Lung (tissue), 12 donors: ENCODE measurements around the gene TRIM25. TPM values are rescaled to one million over a fixed set of nuclear protein-coding genes. Genes with fewer than 3 reads are reported as not detected.

Source experiments
- ATAC-seq: fragments of 200-7000 bp; cut with Tn5 transposase; one replicate; pipeline ENCODE4 v1.9.1; 2020; ENCODE audit warnings: moderate number of reproducible peaks; ENCODE audit not compliant: insufficient read depth, low FRiP score
- DNase-seq, 3 donors: peaks; one replicate each; pipeline ENCODE4 v3.0.0-alpha.2; 2013 to 2017
- H3K27ac ChIP-seq, 2 donors: one replicate each; pipeline ENCODE4 v1.5.1; 2013; ENCODE audit warnings: mild to moderate bottlenecking in 2 of 2, moderate library complexity in 2 of 2, control low read depth in 1 of 2, inconsistent platforms in 1 of 2, low read depth in 1 of 2, low read length in 1 of 2
- H3K27me3 ChIP-seq, 3 donors: one replicate each; pipeline ENCODE4 v1.5.1; 2013; ENCODE audit warnings: low read length in 2 of 3; ENCODE audit not compliant: control insufficient read depth in 3 of 3, insufficient read depth in 3 of 3
- H3K36me3 ChIP-seq, 4 donors: one replicate each; pipeline ENCODE4 v1.5.1; 2013; ENCODE audit warnings: low read length in 4 of 4, mild to moderate bottlenecking in 1 of 4, moderate library complexity in 1 of 4; ENCODE audit not compliant: control insufficient read depth in 4 of 4, insufficient read depth in 4 of 4
- H3K4me1 ChIP-seq, 5 donors: one replicate each; pipeline ENCODE4 v1.5.1; 2013; ENCODE audit warnings: low read length in 5 of 5, mild to moderate bottlenecking in 2 of 5, moderate library complexity in 1 of 5; ENCODE audit not compliant: control insufficient read depth in 5 of 5, insufficient read depth in 5 of 5
- H3K4me3 ChIP-seq: one replicate; pipeline ENCODE4 v1.5.1; 2013; ENCODE audit warnings: mild to moderate bottlenecking, control low read depth, moderate library complexity
- H3K9ac ChIP-seq, 2 donors: one replicate each; pipeline ENCODE4 v1.5.1; 2013; ENCODE audit warnings: low read length in 2 of 2, control low read depth in 1 of 2; ENCODE audit not compliant: insufficient read depth in 1 of 2
- H3K9me3 ChIP-seq, 4 donors: one replicate each; pipeline ENCODE4 v1.5.1; 2013; ENCODE audit warnings: low read length in 3 of 4, mild to moderate bottlenecking in 1 of 4, moderate library complexity in 1 of 4; ENCODE audit not compliant: control insufficient read depth in 4 of 4, insufficient read depth in 3 of 4
- WGBS, 2 donors: extraction: QIAGEN DNeasy Blood & Tissue Kit; methylation state at CpG; one replicate each; pipeline ENCODE4 v1.1.7; 2013; 5-methylcytosine and 5-hydroxymethylcytosine counted together
- polyA plus RNA-seq, 2 donors: library from polyadenylated mRNA; stranded (reverse); fragments of 200-250 nt; gene quantifications; one replicate each; pipeline ENCODE4 v1.2.1, GENCODE V29; 2013
- total RNA-seq, 2 donors: library from RNA; depleted of rRNA in 1 of 2; stranded (reverse); fragments of >200 nt in 1 of 2; gene quantifications; one replicate each; pipeline ENCODE4 v1.2.1, GENCODE V29; 2014 to 2021
- TF ChIP-seq, protein P1 (sequence below): IDR thresholded peaks from 2 replicates; pipeline ENCODE4 v1.5.1; 2012; ENCODE audit warnings: mild to moderate bottlenecking; ENCODE audit errors: control extremely low read depth, extremely low read depth
- donor health status: control.
- donor health status: control.
- donor health status: Bipolar disorder and iron deficiency.
- donor health status: healthy.
- donor health status: DM: yes; HTN: yes; CAD: no.

Gene TRIM25
- total and polyA plus RNA-seq, 4 donors, result 22.7 to 88.7 (median 43.7) TPM

DNA sequence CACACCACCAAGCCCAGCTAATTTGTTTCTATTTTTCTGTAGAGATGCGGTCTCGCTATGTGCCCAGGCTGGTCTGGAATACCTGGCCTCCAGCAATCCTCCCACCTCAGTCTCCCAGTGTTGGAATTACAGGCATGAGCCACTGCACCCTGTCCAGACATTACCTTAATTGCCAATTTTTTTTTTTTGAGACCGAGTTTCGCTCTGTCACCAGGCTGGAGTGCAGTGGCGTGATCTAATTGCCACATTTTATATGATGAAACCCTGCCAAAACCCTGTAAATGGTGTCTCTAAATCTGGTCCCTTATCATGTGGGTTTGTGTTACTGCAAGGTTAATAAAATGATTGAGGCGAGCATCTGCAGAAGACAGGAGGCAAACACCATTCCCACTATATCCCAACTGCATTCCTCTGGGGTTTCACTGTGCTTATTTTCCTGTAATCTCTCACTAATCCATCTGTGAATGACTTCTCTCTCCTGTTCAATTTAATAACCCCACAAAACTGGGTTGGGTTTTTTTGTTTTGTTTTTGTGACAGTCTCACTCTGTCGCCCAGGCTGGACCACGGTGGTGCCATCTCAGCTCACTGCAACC, 19.4 kb upstream of the TRIM25 start:
- Histone ChIP-seq H3K4me3 (no peak overlapping the region), H3K9ac (no peak overlapping the region), H3K27ac (no peak overlapping the region), H3K4me1 (no peaks in the 10 kb centered on the region), H3K9me3 (peaks cover 0 to 4% (median 0%) of the 10 kb centered on the region in 4 donors), H3K36me3 (peaks cover 0 to 28% (median 8%) of the 10 kb centered on the region in 4 donors), H3K27me3 (no peaks in the 10 kb centered on the region)
- ATAC-seq (no peak), DNase-seq (no peak)
- WGBS, 2 donors, result 94 to 96% methylated on average over 8 of the region's 8 CpGs
- TF ChIP-seq, protein P1, sequence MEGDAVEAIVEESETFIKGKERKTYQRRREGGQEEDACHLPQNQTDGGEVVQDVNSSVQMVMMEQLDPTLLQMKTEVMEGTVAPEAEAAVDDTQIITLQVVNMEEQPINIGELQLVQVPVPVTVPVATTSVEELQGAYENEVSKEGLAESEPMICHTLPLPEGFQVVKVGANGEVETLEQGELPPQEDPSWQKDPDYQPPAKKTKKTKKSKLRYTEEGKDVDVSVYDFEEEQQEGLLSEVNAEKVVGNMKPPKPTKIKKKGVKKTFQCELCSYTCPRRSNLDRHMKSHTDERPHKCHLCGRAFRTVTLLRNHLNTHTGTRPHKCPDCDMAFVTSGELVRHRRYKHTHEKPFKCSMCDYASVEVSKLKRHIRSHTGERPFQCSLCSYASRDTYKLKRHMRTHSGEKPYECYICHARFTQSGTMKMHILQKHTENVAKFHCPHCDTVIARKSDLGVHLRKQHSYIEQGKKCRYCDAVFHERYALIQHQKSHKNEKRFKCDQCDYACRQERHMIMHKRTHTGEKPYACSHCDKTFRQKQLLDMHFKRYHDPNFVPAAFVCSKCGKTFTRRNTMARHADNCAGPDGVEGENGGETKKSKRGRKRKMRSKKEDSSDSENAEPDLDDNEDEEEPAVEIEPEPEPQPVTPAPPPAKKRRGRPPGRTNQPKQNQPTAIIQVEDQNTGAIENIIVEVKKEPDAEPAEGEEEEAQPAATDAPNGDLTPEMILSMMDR, result no peak

DNA sequence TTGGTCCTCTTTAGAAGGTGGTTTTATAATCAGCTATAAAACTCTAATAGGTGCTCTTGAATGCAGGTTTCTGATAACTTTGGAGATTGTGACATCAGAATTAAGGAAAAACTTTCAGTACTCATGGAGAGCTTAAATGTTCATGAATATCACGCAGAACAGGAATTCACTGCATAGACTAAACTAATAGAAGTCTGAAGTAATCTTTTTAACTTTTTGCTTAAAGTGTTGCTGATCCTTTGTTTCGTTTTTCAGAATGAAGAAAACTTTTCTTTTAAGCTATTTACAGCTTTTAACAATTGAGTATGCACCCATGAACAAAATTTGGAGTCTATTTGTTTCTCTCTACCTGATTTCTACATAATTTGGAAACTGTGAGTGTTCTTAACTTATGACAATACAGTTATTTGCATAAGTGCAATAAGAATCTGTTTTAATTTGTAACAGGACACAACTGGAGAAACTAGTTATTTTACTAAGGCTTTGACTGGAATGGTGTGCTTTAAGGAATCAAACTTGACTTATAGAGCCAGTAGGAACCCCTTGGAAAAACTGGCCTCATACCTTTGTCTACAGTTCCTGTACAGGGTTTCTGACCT, 17.0 kb upstream of the TRIM25 start:
- no peak overlapping the region for H3K27ac ChIP-seq
- TF ChIP-seq, protein P1, result no peak
- no peak overlapping the region for H3K9ac ChIP-seq
- no peak overlapping the region for H3K4me3 ChIP-seq
- H3K27me3 ChIP-seq, result no peaks in the 10 kb centered on the region
- peaks cover 0 to 4% (median 0%) of the 10 kb centered on the region in 4 donors for H3K9me3 ChIP-seq
- ATAC-seq (no peak), DNase-seq (no peak)
- H3K4me1 ChIP-seq, result no peaks in the 10 kb centered on the region
- peaks cover 0 to 11% (median 6%) of the 10 kb centered on the region in 4 donors for H3K36me3 ChIP-seq
- WGBS, 2 donors, result 90 to 93% methylated on average over 2 of the region's 2 CpGs

DNA sequence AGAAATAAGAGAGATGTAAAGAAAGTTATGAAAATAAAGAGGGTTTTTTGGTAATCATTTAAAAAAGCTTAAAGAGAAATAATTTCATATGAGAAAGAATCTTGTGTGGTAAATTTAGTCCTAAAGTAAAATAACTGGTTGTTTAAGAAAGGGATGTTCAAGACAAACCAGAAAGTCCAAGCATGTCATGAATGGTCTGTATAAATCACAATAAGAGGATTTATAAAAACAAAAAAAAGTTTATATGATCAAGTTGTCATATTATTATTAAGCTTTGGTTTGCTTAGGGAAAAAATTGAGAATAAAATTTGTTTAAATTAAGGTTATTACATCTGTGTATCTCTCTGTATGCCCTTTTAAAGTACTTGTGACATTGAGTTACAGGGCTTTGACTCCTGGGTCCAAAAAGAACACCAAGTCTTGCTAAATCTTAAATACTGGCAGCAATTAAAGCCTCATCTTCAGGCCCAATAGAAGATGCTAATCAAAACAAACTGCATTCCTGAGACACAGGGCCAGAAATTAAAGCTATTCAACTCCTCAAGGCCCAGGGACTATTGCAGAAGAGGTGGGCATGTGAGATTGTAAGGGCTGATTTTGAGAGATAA, 15.6 kb upstream of the TRIM25 start:
- no peak overlapping the region for H3K4me3 ChIP-seq
- no peak for ATAC-seq
- H3K27ac ChIP-seq, result no peak overlapping the region
- peaks cover 0 to 5% (median 4%) of the 10 kb centered on the region in 4 donors for H3K36me3 ChIP-seq
- H3K27me3 ChIP-seq, result no peaks in the 10 kb centered on the region
- no peaks in the 10 kb centered on the region for H3K4me1 ChIP-seq
- H3K9me3 ChIP-seq, result peaks cover 0 to 4% (median 0%) of the 10 kb centered on the region in 4 donors
- TF ChIP-seq, protein P1, result no peak
- DNase-seq, result no peak
- no peak overlapping the region for H3K9ac ChIP-seq
